HG02973 (cell line): ENCODE data around the gene SLC39A2.
"Not testable (repeated sequence)": the region's sequence is repeated elsewhere in the genome, so short reads cannot be mapped to it uniquely, and the experiment has no call there.

Experiments used
- ATAC-seq: cut with Tn5 transposase; IDR thresholded peaks from one replicate; pipeline ENCODE4 v1.9.1; 2021; ENCODE audit warnings: moderate library complexity; ENCODE audit not compliant: unreplicated experiment

Gene SLC39A2

DNA sequence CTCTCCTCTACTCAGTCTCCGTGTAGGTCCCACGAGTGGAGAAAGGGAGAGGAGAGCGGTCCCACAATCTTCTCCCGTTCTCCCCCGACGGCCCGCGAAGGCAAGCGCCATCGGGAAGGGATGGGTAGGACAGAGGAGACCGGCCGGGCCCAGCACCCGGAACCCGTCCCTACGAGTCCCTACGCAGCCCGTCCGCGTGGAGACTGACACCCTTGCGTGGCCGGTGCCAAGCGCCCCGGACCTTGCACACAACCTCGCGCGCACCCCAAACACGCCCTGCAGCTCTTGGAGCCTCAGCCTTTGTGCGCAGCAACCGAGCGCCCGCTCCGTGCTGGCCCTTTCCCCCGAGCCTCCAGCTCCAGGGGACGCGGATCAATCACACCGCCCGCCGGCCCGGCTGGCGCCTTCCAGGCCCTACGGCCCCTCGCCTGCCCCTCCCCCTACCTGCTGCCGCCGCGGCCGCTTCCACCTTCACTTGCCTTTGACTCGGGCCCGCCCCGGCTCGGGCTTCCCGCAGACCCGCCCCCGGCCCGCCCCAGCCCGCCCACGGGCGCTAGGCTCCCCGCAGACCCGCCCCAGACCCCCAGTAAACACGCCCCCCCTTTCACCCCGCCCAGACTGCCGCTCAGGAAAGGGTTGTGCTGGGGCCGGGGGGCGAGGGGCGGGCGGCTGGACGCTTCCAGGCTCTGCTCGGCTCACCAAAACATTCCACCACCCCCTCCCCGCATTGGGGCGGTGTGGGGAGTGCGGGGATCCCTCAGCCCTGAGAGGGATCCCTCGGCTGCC is 25.7 kb downstream of the SLC39A2 start, which contains the start of gene NDRG2:
TSS of gene NDRG2 (minus strand) at position 477 of the 786 bp plus-strand sequence. CDS start 1,746 bp downstream, outside the sequence.
- no peak for ATAC-seq

DNA sequence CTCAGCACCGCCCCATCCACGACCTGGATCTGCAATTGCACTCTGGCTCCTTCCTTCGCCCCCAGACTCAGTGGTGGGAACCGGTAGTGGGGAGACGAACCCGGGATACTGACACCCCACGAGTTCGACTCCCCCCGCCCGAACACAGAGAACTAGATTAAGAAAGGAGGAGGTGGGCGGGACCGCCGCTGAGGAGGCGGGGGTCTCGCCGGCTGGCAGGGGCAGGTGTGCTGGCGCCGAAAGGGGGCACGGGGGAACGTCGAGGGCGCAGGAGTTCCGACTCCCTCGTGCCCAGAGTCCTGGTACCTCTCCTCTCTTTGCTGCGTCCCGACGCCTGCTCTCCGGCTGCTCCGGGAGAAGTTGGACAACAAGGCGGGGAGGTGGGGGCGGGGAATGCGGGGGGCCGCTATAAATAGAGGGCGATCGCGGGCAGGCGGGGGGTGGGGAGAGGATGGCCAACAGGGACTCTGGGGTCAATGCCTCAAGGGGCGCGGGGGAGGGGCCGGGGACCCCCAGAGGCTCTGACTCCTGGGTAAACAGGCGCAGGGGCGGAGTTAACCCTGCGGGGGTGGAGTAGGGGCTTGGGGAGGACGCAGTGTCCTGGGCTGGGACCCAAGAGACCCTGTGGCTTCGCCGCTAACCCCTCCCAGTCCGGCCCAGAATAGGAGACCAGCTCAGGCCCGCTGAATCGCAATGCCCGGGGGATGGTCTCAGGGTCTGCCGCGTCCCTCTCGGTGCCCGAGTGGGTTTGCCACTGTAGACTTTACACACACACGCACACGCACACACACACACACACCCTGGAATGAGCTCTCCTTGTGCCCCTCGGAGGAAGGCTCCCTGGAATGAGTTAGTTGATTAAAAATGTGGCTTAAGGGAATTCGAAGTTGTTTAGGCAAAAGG is 26.5 kb downstream of the SLC39A2 start:
- ATAC-seq = no peak

DNA sequence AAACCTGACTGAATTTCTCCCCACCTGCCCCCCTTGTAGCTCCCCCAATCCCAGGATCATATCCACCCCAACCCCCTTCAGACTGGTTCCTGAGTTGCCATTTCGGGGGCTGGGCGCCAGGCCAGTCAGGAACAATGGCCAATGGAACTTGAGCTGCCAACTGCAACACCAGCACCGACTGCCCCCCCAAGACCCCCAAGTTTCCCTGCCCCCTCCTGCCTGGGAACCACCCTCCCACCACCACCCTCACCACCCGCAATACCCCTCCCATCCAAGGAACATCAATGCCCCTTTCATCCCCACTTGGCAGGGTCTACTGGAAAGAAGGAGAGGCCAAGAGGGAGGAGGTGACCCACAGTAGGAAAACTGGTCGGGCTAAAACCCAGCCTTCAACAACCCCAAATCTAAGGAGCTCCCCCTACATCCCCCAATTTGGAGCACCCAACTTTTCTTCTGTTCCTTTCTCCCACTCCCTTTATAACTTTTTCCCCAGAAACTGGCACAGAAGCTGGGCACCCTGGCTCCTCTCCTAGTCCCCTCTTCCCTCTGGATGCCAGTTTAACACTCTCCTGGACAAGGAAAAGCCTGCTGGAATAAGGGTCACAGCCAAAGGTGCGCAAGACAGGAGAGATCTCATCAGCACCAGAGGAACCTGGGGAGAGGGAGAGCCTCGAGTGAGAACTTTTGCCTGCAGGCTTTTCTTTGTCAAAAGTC is 27.3 kb downstream of the SLC39A2 start:
- no peak for ATAC-seq

DNA sequence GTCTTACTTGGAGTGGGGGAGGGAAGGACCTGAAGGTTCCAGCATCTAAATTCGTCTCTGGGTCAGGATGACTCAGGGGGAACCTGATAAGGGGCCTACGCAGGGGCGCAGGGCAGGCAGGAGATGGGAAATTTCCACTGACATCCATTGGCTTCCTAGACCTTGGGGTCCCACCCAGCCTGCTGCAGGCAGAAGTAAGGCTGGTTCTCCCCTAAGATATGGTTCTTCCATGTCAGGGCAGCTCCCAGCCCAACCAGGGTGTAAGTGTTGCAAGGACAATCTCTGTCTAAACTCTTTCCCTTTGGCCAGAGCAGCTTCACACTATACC is 27.9 kb downstream of the SLC39A2 start:
- ATAC-seq = no peak

DNA sequence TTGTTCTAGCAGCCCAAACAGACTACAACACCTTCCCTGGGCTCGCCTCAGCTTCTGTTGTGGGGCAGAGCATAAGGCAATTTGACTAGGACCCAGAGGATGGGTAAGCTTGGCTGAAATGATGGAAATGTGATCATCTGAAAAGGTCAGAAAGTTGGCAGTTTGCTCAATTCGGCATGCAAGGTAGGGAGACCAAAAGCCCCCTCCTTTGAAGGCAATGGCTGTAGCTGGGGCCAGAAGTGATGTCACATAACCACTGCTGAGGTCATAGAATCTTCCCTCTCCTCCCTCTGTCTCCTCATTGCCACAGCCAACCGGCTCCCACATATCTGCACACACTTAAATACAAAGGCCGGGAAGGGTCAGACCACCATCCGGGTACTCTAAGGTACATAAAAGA is 30.8 kb downstream of the SLC39A2 start, which contains the start of gene TPPP2:
TSS of gene TPPP2 (plus strand) at position 301 of the 400 bp plus-strand sequence. CDS start 365 bp downstream, outside the sequence.
- no peak for ATAC-seq

DNA sequence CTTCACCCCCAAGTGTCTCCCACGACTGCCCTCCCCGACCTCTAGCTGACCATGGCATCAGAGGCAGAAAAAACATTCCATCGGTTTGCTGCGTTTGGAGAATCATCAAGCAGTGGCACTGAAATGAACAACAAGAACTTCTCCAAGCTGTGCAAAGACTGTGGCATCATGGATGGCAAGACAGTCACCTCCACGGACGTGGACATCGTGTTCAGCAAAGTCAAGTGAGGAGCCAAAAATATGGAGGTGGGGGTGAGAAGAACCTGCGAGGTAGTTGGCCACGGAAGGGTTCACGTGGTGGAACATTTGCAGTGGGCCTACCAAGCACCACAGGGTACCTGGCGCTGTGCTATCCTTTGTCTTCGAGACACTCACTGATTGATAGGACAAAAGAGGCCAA is 31.4 kb downstream of the SLC39A2 start:
- no peak for ATAC-seq

DNA sequence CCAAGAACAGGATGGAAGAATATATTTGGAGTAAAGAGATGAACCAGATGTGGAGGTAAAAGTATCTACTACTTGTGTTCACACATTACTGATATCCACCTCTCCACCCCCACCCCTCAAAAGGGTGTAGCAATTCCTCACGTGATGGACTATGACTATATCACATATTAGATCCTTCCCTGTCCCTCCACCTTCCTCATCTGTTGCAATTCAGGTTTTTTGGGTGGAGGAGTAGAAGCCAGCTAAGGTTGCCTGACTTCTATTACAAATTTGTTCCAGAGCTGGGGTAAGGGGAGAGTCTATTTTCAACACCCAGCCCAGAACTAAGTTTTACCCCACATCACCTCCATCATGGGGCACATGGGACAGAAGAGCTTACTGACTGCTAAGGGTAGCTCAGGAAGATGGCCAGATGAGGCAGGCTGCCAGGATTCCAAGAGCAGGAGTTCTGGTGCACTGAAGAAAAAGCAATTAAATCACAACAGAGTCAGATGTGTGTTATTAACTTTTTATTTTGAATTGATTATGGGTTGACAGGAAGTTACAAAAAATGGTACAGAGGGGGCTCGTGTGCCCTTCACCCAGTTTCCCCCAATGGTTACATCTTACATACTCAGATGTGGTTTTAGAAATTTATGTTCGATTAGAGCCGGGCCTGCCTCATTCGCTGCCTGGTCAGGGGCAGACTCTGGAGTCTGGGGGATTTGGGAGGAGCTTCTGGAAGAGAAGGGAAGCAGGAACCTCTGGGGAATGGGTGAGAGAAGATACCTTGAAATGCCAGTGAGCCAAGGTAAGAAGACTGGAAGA is 33.4 kb downstream of the SLC39A2 start:
- no peak for ATAC-seq

DNA sequence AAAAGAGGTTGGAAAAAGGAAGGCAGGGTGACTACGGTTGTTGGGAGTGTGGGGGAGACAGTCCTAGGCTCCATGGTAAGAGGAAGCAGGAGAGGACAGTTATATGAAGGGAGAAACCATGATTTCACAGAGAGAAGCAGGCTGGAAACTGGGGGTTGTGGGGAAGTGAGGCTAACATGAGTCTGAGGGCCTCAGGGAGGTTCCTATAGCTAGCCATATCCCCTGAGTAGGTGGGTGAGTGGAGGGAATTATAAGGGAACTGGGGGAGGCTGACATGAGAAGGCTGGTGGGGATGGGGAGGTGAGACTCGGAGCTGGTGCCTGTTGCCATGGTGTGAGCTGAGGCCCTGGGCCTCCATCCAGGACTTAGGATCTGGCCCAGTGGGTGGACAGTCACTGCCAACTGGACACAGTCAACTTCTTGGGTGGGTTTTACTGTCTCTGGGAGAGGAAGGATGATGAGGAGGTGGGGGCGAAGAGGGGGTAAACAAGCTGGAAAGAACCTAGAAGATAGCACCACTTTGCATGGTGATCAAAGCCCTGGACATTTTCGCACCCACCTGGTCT is 34.1 kb downstream of the SLC39A2 start:
- ATAC-seq = no peak

DNA sequence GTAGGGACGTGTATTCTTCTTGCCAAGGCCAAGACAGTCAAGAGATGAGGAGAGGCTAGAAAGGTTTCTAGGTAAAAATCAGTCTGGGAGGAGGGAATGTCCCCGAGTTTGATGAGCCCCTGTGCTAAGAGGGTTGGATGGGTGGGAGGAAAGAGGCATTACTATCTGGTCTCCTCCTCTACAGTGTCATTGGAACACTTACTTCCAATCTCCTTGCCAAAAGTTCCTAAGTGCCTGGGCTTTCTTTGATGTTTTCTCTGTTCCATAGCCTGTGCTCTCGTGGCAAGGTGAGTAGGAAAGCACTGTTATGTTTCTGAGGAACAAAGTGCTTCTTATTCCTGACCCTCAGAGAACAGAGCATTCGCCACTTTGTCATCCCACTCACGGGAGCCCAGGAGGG is 35.6 kb downstream of the SLC39A2 start, which contains the start of gene RNASE13:
TSS of gene RNASE13 (minus strand) at position 101 of the 400 bp plus-strand sequence. CDS start 519 bp downstream, outside the sequence.
- ATAC-seq = no peak

DNA sequence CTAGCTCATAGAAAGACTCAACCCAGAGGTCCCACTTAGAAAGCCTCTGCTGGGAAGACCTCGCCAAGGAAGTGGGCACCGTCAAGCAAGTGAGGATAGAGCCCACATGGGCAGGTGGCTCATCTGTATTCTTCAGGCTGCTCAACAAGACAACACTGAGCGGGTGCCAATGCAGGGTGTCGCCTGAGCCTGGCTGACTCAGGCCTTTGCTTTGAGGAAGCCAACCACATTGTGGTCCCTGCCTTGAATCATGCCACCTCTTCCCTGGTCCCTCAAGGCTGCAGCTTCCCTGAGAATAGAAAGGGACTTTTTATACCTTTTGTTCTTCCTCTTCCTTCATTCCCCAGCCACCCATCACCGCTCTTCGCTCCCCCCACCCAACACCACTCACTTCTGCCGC is 37.7 kb downstream of the SLC39A2 start:
- ATAC-seq = no peak

DNA sequence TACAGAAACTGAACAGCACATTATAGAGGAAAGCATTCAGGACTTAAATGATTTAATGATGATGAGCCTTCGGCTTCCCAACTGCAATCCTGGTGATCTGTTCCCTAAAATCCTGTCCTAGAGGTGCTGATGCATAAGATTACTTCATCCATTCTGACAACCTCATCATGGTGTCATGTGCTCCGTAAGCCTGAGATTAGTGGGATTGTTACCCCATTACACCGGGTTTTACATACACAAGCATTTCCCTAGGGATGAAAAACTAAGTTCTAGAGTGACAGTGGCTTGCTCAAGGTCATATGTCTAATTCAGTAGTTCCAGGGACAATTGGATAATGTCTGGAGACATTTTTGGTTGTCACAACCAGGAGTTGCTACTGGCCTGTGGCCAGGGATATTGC is 38.1 kb downstream of the SLC39A2 start:
- no peak for ATAC-seq

DNA sequence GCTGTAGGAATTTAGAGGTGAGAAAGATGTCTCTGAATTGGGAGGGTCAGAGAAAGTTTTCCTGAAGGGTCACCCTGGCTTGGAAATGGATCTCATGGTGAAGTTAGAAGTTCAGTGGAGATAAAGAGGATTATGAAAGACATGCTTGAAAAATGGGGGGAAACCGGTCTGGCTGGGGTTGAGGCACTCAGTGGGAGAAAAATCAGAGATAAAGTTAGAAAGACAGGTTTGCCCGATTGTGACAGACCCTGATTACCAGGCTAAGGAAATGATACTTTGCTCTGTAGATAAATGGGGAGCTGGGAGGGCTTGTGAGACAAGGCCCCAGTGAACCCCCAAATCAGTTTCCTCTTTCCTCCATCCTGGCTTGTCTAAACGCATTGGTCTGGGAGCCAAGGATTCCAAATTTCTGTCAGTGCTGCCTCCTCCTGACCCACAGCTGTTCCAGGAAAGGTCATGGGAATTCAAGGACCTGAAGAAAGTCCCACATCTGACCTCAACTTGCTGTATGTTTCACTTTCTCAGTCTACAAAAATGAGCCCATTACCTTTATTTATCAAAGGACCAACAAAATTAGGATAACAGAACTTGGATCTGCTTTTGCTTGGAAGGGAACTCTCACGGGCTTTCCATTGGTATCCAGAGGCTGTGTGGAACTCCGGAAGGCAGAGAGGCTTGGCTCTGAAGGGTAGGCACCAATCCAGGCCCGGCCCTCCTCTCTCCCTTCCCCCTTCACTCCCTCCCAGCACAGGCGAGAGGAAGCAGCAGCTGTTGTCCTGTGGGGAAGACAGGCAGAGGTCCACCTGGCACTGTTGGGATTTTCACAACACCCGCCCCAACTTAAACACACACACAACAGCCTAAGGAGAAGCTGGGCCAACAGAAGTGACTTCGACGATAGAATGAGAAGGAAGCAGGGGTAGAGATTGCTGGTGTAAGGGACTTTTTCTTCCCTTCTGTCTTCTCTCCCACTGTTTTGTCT is 39.6 kb downstream of the SLC39A2 start:
- no peak for ATAC-seq

DNA sequence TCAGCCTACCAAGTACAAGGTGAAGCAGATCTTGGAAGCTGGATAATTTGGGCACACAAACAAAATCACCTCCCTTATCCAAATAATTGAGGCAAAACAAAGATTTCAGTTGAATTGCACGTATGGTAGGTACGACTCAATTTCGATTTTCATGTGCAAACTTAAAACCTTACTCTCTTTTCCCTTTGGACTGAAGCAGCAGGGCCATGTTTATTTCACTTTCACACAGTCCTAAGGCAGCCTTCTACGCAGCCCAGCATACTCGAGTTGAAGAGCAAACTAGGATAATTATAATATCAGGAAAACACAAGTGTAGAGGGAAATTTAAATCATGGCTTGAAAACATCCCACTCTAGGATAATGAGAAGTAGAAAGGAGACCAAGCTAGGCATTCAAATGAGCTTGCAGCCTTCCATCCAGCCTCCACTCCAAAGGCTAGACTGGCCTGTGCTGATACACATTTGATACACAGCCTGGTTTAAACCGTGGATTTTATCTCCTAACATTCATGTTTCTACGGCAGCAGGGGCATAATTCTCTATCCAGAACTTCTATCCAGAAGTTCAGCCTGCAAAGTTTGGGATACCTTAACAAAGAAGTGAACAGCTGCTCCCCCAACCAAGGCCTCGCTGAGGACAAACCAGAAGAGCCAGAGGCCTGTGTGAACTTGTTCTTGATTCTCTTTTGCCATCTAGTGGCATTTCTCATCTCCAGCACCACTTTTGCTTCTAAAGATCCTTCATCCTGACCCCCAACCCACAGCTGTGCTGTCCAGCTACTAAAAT is 40.7 kb downstream of the SLC39A2 start:
- ATAC-seq = no peak

DNA sequence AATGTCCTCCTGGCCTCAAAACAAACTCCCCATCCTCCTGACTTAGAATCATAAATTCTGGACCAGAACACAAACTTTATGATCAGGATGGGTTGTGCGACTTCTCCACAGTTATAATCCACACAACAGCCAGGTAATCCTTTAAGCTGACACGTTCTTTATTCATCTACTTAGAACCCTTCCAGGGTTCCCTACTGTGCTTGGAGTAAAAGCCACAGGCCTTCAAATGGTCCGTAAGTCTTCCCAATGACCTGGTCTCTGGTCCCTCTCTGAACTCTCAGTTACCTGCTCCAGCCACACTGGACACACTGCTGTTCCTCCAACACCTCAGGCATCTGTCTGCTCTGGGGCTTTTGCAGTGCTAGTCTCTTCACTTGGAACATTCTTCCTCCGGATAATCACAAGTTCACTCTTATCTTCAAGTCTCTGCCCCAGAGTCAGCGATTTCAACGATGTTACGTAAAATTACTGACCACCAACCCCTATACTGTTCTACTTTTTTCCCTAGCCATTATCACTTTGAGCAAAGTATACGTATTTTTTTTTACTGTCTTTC is 41.4 kb downstream of the SLC39A2 start:
- no peak for ATAC-seq

DNA sequence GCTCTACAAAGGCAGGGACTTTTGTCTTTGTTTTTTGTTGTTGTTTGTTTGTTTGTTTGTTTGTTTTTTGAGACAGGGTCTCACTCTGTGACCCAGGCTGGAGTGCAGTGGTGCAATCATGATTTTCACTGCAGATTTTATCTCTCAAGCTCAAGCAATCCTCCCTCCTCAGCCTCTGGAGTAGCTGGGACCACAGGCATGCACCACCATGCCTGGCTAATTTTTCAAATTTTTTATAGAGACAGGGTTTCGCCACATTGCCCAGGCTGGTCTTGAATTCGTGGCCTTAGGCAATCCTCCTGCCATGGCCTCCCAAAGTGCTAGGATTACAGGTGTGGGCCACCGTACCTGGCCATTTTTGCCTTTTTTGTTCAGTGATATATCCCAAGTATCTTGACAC is 41.8 kb downstream of the SLC39A2 start:
- not testable (repeated sequence) for ATAC-seq

DNA sequence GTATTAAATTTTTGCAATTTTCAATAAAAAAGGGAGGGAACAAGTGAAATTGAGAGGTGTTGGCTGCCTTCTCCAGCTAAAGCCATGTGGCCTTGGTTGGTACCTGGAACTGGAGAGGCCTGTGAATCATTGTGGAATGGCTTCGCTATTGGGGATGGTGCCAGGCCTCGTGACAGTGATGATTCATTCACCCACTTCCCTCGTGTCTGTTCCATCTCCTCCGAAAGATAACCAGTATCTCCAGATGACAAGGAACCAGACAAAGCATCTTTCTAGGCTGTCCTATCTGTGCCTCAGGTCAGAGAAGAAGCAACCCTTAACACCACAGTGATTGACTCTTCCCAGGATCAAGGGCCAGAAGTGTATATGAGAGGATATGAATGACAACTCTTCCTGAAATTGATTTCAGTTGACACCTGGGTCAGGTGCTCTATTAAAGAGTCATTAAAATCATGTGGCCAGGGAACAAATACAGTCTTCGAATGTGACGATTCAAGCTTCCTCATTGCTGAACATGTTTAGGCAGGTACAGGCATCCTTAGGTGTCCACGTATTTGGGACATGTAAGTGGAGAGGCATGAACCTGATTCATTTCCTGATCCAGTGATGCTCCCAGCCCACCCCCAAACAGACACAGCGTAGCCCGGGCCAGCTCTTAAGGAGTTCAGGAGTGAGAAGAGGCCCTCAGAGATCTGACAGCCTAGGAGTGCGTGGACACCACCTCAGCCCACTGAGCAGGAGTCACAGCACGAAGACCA is 42.8 kb downstream of the SLC39A2 start, which contains the start of gene RNASE7:
TSS of gene RNASE7 (plus strand) at position 687 of the 758 bp plus-strand sequence. CDS start 631 bp downstream, outside the sequence.
- ATAC-seq = no peak

DNA sequence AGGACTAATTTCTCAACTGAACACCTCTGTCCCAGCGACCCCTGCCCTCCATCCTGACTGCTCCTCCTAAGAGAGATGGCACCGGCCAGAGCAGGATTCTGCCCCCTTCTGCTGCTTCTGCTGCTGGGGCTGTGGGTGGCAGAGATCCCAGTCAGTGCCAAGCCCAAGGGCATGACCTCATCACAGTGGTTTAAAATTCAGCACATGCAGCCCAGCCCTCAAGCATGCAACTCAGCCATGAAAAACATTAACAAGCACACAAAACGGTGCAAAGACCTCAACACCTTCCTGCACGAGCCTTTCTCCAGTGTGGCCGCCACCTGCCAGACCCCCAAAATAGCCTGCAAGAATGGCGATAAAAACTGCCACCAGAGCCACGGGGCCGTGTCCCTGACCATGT is 43.8 kb downstream of the SLC39A2 start:
- ATAC-seq = no peak
